Thyroid gland (tissue), 4 donors: ENCODE results near the gene SMCHD1. TPM values are rescaled to one million over a fixed set of nuclear protein-coding genes. Genes with fewer than 3 reads are reported as not detected.

Experiments used
- DNase-seq, 2 donors: peaks; one replicate each; pipeline ENCODE4 v3.0.0-alpha.2; 2019
- H3K27ac ChIP-seq, 3 donors: fragments of 200-600 bp; sonication (generic); 1 replicate in 2 of 3; 2 replicates in 1 of 3; pipeline ENCODE4 v1.5.1; 2016 to 2019; ENCODE audit warnings: mild to moderate bottlenecking in 1 of 3, moderate library complexity in 1 of 3
- H3K27me3 ChIP-seq: fragments of 200-600 bp; sonication (generic); one replicate; pipeline ENCODE4 v1.5.1; 2019
- H3K36me3 ChIP-seq, 2 donors: fragments of 200-600 bp; sonication (generic); one replicate each; pipeline ENCODE4 v1.5.1; 2016 to 2019
- H3K4me1 ChIP-seq, 2 donors: fragments of 200-600 bp; sonication (generic); one replicate each; pipeline ENCODE4 v1.5.1; 2017 to 2019
- H3K4me3 ChIP-seq, 3 donors: fragments of 200-600 bp; sonication (generic); replicated peaks in 1 of 3; 1 replicate in 2 of 3; 2 replicates in 1 of 3; pipeline ENCODE4 v1.5.1; 2016; ENCODE audit warnings: mild to moderate bottlenecking in 1 of 3
- H3K9me3 ChIP-seq: fragments of 200-600 bp; sonication (generic); one replicate; pipeline ENCODE4 v1.5.1; 2017
- POLR2A ChIP-seq, 2 donors: fragments of 450-650 bp; IDR thresholded peaks; one replicate each; pipeline ENCODE4 v1.6.1; 2017; ENCODE audit warnings: antibody characterized with exemption in 2 of 2, mild to moderate bottlenecking in 2 of 2, moderate library complexity in 1 of 2
- WGBS, 2 donors: methylation state at CpG; one replicate each; pipeline ENCODE4 v1.1.5; 2017; 5-methylcytosine and 5-hydroxymethylcytosine counted together
- intact Hi-C: fragments of 100-400 bp; cut with DNase I; formaldehyde crosslinking; loops from one replicate; pipeline ENCODE4 v1.15.1; 2023
- small RNA-seq: library from RNA; depleted of rRNA; stranded (forward); fragments of <200 nt; gene quantifications from one replicate; pipeline ENCODE3, GENCODE V24; 2016
- total RNA-seq, 4 donors: library from RNA; depleted of rRNA; stranded (reverse); fragments of >200 nt; gene quantifications; one replicate each; pipeline ENCODE4 v1.2.3, GENCODE V29; 2016
- TF ChIP-seq, protein P1 (sequence below), 6 experiments: fragments of 200-600 bp in 3 of 6; fragments of 450-650 bp in 3 of 6; sonication (generic) in 3 of 6; IDR thresholded peaks; one replicate each; pipeline ENCODE4 v1.5.1; 2016 to 2019; ENCODE audit warnings: antibody characterized with exemption in 6 of 6, mild to moderate bottlenecking in 2 of 6, inconsistent platforms in 1 of 6, moderate library complexity in 1 of 6

The SMCHD1 gene
- total RNA-seq, 4 donors from 2014 or later, result 70.7 to 125 (median 76.8) TPM

DNA sequence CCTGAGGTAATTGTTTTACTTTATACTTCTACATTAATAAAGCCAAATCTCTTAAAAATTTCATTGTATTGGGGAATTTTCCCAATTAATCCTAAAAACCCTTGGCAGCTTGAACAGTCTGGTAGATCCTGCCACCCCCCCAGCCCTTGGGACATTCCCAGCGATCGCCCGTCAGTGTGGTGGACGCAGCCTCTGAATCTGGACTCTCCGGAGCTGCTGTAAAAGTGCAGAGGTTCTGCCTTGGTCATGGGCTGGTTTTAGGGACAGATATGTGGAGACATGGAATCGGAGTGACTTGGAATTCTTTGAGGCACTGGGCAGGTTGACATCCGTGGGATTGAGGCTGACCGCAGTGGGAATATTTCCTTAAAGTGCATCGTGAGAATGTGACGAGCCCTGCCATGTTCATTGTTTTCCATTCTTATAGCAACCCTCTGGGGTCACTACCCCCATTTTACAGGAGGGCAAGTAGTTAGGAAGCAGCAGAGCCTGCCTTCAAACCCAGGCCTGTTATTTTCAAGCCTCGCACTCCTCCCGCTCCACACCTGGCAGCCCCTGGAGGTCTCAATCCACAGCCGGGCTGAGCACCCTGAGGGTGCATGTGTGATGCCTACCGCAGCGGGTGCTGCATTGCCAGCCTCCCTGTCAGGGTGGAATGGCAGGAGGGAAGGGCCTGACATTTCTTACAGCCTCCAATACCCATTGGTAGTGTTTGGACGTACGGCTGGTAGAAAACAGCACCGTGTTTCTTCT, 197.8 kb downstream of the SMCHD1 start:
- Histone ChIP-seq H3K4me1 (peaks cover 10 to 18% of the 10 kb centered on the region in 2 donors), H3K27me3 (no peaks in the 10 kb centered on the region), H3K4me3 (no peak overlapping the region), H3K27ac (no peak overlapping the region), H3K36me3 (no peaks in the 10 kb centered on the region), H3K9me3 (no peaks in the 10 kb centered on the region)
- DNase-seq, result no peak
- intact Hi-C loops, result no loop called here
- WGBS, 2 donors, result 92 to 95% methylated on average over 17 to 18 of the region's 18 CpGs
- TF ChIP-seq, protein P1, sequence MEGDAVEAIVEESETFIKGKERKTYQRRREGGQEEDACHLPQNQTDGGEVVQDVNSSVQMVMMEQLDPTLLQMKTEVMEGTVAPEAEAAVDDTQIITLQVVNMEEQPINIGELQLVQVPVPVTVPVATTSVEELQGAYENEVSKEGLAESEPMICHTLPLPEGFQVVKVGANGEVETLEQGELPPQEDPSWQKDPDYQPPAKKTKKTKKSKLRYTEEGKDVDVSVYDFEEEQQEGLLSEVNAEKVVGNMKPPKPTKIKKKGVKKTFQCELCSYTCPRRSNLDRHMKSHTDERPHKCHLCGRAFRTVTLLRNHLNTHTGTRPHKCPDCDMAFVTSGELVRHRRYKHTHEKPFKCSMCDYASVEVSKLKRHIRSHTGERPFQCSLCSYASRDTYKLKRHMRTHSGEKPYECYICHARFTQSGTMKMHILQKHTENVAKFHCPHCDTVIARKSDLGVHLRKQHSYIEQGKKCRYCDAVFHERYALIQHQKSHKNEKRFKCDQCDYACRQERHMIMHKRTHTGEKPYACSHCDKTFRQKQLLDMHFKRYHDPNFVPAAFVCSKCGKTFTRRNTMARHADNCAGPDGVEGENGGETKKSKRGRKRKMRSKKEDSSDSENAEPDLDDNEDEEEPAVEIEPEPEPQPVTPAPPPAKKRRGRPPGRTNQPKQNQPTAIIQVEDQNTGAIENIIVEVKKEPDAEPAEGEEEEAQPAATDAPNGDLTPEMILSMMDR (IDR thresholded peaks at IDR 0.05), result no peak
- no peak for TF ChIP-seq POLR2A (IDR thresholded peaks at IDR 0.05)

DNA sequence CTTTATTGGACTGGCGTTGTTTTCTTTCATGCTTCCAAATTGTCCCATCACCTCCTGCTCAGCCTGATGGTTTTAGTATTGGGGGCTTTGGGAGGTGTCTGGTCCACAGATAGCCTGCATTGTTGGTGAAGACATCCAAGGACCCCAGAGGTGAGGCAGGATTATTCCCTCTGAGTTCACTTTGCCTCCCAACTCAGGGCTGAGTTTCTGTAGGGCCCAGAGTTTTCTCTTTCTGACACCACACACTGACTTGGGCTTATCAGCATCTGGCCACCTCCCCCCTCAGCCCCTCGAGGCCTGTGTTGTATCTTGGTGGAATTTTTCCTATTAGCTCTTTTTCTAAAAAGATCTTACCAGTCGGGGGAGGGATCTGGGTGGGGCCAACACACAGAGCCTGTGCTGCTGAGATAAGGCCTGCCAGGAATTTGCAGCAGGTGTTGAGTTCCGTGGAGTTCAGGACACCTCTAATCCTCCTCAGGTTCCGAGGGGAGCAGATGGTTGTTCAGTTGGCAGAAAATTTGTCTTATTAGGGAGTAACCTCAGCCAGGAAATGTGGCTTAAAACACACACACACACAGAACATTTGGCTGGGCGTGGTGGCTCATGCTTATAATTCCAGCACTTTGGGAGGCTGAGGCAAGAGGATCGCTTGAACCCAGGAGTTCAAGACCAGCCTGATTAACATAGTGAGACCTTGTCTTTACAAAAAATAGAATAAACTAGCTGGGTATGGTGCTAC, 198.6 kb downstream of the SMCHD1 start:
- Histone ChIP-seq H3K27ac (no peak overlapping the region), H3K36me3 (no peaks in the 10 kb centered on the region), H3K9me3 (no peaks in the 10 kb centered on the region), H3K4me1 (peaks cover 10 to 18% of the 10 kb centered on the region in 2 donors), H3K4me3 (no peak overlapping the region), H3K27me3 (no peaks in the 10 kb centered on the region)
- 72 to 83% methylated on average over 7 of the region's 7 CpGs for WGBS, 2 donors
- intact Hi-C loops, result no loop called here
- TF ChIP-seq POLR2A (IDR thresholded peaks at IDR 0.05), result no peak
- TF ChIP-seq, protein P1 (IDR thresholded peaks at IDR 0.05), result no peak
- DNase-seq, result no peak

Small RNAs within 50 kb of the gene (small RNA-seq; reads per million reads assigned to genes)
- gene RF00019 (not detected), gene RNU6-340P (not detected)

Other genes with a start within 250 kb of the SMCHD1 start
- 10 to 100 TPM in 3 of 4 donors, 1 to 10 TPM in 1; 9.9 to 21.8 (median 16.5) TPM for gene METTL4, start 84.2 kb upstream of the SMCHD1 start, total RNA-seq
- gene NDC80, start 84.2 kb upstream of the SMCHD1 start, total RNA-seq, result 1 to 10 TPM in 1 of 4 donors, under 1 TPM in 2, not detected in 1; 0.33 to 1.4 (median 0.81) TPM
- gene EMILIN2, start 191.3 kb downstream of the SMCHD1 start, total RNA-seq, result 10 to 100 TPM; 17.9 to 29.9 (median 22.2) TPM